Skeletal muscle tissue (tissue), 4 donors: Measurements from ENCODE around the gene GFER. TPM values are rescaled to one million over a fixed set of nuclear protein-coding genes. Genes with fewer than 3 reads are reported as not detected.

Source experiments
- H3K27ac ChIP-seq: one replicate; pipeline ENCODE4 v1.7.0; 2013; ENCODE audit warnings: mild to moderate bottlenecking, low read depth, low read length, inconsistent platforms
- H3K27me3 ChIP-seq, 3 donors: one replicate each; pipeline ENCODE4 v1.7.0; 2013; ENCODE audit warnings: low read length in 3 of 3; ENCODE audit not compliant: control insufficient read depth in 3 of 3, insufficient read depth in 3 of 3
- H3K36me3 ChIP-seq, 3 donors: one replicate each; pipeline ENCODE4 v1.7.0; 2013; ENCODE audit warnings: low read length in 3 of 3; ENCODE audit not compliant: control insufficient read depth in 3 of 3, insufficient read depth in 3 of 3
- H3K4me1 ChIP-seq, 3 donors: one replicate each; pipeline ENCODE4 v1.7.0; 2013; ENCODE audit warnings: low read length in 3 of 3, mild to moderate bottlenecking in 3 of 3; ENCODE audit not compliant: control insufficient read depth in 3 of 3, insufficient read depth in 3 of 3
- H3K4me3 ChIP-seq, 3 donors: one replicate each; pipeline ENCODE4 v1.7.0; 2013; ENCODE audit warnings: low read length in 3 of 3
- H3K9ac ChIP-seq, 3 donors: one replicate each; pipeline ENCODE4 v1.7.0; 2013; ENCODE audit warnings: low read length in 3 of 3, mild to moderate bottlenecking in 3 of 3, moderate library complexity in 2 of 3, low read depth in 1 of 3
- H3K9me3 ChIP-seq, 3 donors: one replicate each; pipeline ENCODE4 v1.7.0; 2013; ENCODE audit warnings: low read length in 3 of 3; ENCODE audit not compliant: control insufficient read depth in 3 of 3
- total RNA-seq: library from RNA; depleted of rRNA; stranded (reverse); fragments of >200 nt; gene quantifications from one replicate; pipeline ENCODE4 v1.2.3, GENCODE V29; 2014
- donor health status: Osteomylitis.

GFER gene
- total RNA-seq, 1 donor from 2014 or later: 4.7 TPM

DNA sequence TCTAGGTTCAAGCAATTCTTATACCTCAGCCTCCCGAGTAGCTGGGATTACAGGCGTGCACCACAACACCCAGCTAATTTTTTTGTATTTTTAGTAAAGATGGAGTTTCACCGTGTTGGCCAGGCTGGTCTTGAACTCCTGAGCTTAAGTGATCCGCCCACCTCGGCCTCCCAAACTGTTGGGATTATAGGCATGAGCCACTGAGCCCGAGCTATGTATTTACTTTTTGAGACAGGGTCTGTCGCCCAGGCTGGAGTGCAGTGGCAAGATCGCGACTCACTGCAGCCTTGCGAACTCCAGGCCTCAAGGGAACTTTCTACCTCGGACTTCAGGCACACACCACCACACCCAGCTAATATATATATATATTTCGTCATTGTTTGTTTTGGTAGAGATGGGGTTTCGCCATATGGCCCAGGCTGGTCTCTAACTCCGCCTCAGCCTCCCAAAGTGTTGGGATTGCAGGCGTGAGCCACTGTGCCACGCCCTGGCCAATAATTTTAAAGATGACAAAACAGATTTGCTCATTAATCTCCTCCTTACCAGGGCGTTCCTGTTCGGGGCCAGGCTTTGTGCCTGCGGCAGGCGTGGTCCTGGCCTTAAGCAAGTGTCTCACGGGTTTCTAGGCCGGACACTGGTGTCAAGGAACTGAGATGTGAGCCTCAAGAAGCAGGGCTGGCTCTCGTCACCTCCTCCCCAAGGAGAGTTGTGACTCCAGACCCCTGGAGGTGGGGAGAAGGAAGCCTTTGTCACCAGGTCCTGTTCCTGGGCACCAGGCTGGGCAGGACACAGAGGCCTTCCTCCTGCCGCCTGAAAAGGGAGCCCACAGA is 31.3 kb downstream of the GFER start:
- peaks cover 10 to 15% (median 10%) of the 10 kb centered on the region in 3 donors for H3K4me1 ChIP-seq
- H3K9ac ChIP-seq: no peak overlapping the region
- no peak overlapping the region for H3K4me3 ChIP-seq
- peaks cover 16 to 20% (median 19%) of the 10 kb centered on the region in 3 donors for H3K27me3 ChIP-seq
- H3K36me3 ChIP-seq: no peaks in the 10 kb centered on the region
- H3K9me3 ChIP-seq: no peaks in the 10 kb centered on the region
- H3K27ac ChIP-seq: no peak overlapping the region

DNA sequence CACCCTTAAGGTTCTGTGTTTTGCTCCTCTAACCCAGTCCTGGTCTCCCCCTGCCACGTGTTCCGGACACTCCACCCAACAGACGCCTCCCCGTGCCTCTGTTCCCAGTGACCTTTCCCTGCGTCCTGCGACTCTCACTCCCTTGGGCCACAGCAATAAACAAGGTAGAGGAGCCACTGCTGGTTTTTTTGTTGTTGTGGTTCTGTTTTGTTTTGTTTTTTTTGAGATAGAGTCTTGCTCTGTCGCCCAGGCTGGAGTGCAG is 31.9 kb downstream of the GFER start:
- Histone ChIP-seq H3K36me3 (no peaks in the 10 kb centered on the region), H3K4me3 (no peak overlapping the region), H3K9ac (no peak overlapping the region), H3K27me3 (peaks cover 21 to 22% (median 22%) of the 10 kb centered on the region in 3 donors), H3K4me1 (peaks cover 6 to 10% (median 6%) of the 10 kb centered on the region in 3 donors), H3K27ac (no peak overlapping the region), H3K9me3 (no peaks in the 10 kb centered on the region)

DNA sequence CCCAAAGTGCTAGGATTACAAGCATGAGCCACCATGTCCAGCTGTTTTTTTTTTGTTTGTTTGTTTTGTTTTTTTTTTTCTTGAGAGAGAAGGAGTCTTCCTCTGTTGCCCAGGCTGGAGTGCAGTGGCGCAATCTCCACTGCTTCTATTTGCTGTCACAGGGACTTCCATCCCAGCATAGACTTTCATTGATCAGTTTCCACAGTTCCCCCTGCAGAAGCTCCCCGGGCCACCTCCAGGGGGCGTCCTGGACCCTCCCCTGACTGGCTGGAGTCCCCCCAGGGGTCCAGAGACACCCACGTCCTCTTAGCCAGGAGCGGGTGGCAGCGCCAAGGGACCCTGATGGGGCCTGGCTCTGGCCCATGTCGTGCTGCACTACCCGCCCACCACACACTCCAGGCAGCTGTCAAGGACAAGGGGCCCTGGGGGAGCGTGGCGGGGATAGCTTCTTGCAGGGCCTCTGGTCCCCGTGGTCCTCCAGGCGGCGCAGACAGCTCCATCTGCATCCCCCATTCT is 32.5 kb downstream of the GFER start:
- no peak overlapping the region for H3K9ac ChIP-seq
- H3K4me3 ChIP-seq: no peak overlapping the region
- peaks cover 21 to 24% (median 23%) of the 10 kb centered on the region in 3 donors for H3K27me3 ChIP-seq
- peaks cover 6 to 10% (median 6%) of the 10 kb centered on the region in 3 donors for H3K4me1 ChIP-seq
- H3K36me3 ChIP-seq: no peaks in the 10 kb centered on the region
- H3K27ac ChIP-seq: no peak overlapping the region
- no peaks in the 10 kb centered on the region for H3K9me3 ChIP-seq

DNA sequence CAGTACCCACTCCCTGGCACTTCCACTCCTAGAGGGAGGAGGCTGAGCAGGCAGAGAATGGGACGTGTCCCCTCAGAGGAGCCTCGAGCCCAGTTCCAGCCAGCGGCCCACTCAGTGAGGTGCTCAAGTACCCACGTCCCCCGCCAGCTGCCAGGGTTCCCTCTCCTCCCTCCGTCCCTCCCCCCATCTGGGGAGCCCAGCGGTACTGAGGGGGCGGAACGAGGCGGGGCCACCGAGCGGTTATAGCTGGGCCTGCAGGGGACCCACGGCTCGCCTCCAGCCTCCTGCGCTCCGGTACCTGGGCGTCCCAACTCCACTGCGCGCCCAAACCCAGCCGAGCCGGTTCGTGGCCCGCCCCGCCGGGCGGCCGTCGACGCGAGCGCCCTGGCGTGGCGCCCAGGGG is 35.5 kb downstream of the GFER start, which contains the start of gene NPW:
Gene NPW (plus strand): TSS at position 268 of the 403 bp plus-strand sequence.
- H3K9me3 ChIP-seq: no peaks in the 10 kb centered on the region
- no peak within 1 kb of the TSS for H3K27ac ChIP-seq
- peaks cover 25 to 27% (median 26%) of the 10 kb centered on the region in 3 donors for H3K27me3 ChIP-seq
- H3K4me1 ChIP-seq: peaks cover 18 to 26% (median 22%) of the 10 kb centered on the region in 3 donors
- H3K36me3 ChIP-seq: no peaks in the 10 kb centered on the region
- H3K4me3 ChIP-seq: no peak within 1 kb of the TSS
- H3K9ac ChIP-seq: no peak within 1 kb of the TSS

DNA sequence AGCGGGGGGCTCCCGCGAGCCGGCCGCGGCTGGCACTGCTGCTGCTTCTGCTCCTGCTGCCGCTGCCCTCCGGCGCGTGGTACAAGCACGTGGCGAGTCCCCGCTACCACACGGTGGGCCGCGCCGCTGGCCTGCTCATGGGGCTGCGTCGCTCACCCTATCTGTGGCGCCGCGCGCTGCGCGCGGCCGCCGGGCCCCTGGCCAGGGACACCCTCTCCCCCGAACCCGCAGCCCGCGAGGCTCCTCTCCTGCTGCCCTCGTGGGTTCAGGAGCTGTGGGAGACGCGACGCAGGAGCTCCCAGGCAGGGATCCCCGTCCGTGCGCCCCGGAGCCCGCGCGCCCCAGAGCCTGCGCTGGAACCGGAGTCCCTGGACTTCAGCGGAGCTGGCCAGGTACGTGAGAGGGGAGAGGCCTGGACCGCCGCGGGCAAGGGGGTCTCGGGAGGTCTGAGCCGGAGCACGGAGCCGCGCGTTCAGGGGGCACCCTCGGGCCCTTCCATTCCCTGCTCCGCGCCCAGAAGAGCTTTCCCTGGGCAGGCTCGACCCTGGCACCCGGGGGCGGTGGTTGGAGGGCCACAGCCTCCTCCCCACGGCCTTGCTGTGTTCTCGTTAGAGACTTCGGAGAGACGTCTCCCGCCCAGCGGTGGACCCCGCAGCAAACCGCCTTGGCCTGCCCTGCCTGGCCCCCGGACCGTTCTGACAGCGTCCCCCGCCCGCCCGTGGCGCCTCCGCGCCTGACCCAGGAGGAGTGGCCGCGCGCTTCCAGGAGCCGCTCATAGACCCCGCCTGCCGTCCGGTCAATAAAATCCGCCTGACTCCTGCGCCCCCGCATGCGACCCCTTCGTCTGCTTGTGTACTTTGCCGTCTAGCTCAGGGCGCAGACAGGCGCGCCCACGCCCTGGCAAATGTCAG is 36.2 kb downstream of the GFER start:
- Histone ChIP-seq H3K9ac (no peak overlapping the region), H3K4me1 (peaks cover 18 to 26% (median 25%) of the 10 kb centered on the region in 3 donors), H3K4me3 (no peak overlapping the region), H3K27me3 (peaks cover 25 to 27% (median 26%) of the 10 kb centered on the region in 3 donors), H3K9me3 (no peaks in the 10 kb centered on the region), H3K27ac (no peak overlapping the region), H3K36me3 (no peaks in the 10 kb centered on the region)

DNA sequence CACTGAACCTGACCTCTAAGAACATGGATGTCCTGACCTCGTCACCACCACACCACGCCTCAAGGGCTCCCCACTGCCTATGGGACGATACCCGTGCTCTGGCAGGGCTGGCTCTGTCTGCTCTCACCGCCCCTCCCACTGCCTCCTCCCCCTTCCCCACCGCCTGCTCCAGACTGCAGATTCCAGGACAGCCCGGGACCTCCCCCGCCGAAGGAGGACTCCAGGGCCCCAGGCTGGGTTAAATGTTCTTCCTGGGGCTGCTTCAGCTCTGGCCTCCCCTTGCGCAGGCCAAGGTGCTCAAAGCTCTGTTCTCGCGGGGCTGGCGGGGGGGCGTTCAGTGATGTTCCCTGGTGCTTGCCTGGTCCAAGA is 38.7 kb downstream of the GFER start:
- peak overlapping the region in 1 of 3 donors; percentile 69 for H3K9ac ChIP-seq

DNA sequence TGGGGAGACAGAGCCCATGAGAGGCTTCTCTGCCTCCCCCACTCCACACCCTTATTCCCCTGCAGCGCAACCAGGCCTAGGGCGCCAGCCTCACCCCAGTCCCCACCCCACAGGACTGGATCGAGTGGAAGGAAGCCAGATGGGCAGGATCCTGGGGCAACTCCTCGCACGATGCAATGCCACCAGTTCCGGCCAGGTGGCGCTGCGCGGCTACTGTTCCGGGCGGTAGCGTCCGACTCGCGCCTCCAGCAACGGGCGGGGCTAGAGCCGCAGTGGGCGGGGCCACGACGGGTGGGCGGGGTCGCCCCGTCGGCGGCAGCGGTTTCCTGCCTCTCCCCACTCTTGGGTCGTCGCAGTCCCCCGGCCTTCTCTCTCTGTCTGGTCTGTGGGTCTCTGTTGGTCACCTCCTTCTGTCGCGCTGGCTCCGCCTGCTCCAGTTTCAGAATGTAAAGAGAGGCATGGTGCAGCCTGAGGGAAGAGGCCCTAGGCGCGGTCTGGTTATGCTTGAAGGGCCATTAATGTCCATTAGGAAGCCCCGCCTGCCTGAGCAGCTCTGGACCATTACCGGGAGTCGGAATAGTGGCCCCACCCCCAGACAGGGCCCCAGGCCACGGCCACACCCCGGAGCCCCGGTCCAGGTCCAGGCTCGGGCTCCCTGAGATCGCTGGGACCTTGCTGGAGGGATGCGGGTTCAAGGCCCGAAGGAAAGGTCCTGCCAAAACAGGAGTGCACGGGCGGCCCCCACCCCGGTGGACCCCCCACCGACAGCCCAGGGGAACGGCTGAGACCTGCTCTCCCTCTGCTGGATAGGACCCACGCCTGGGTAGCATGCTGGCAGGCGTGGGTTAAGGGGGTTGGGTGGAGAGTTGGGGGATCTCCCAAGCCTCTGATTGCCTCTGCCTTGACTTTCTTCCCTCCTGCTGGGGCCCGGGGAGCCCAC is 39.4 kb downstream of the GFER start:
- H3K27me3 ChIP-seq: peaks cover 20 to 28% (median 26%) of the 10 kb centered on the region in 3 donors
- H3K9me3 ChIP-seq: no peaks in the 10 kb centered on the region
- H3K27ac ChIP-seq: peak overlapping the region; percentile 52
- peak overlapping the region; percentile 56 to 72 (median 63) for H3K4me3 ChIP-seq
- H3K36me3 ChIP-seq: no peaks in the 10 kb centered on the region
- peaks cover 31 to 48% (median 44%) of the 10 kb centered on the region in 3 donors for H3K4me1 ChIP-seq
- peak overlapping the region; percentile 15 to 69 (median 43) for H3K9ac ChIP-seq

More for the DNA sequence above, 38.7 kb downstream of the GFER start:
- peaks cover 20 to 30% (median 26%) of the 10 kb centered on the region in 3 donors for H3K27me3 ChIP-seq
- no peak overlapping the region for H3K27ac ChIP-seq
- H3K9me3 ChIP-seq: no peaks in the 10 kb centered on the region
- H3K4me1 ChIP-seq: peaks cover 27 to 41% (median 38%) of the 10 kb centered on the region in 3 donors
- peak overlapping the region; percentile 49 to 63 (median 56) for H3K4me3 ChIP-seq
- no peaks in the 10 kb centered on the region for H3K36me3 ChIP-seq

DNA sequence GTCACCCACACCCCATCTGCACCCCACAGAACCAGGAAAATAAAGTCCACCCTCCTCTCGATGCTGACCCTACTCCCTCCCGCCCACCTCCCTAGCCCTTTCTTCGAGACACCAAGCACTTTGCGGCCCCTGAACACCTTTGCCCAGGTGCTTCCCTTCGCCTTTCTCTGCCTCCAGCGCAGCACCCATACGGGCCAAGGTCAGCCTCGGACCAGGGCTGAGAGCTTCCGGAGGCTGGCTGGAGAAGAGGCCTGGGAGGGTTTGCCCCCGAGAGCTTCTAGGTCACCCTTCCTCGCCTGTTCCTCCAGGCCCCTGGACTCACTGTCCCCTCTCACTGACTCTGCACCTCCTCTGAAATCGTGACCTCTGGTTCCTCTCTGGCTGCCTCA is 40.0 kb downstream of the GFER start:
- H3K4me1 ChIP-seq: peaks cover 33 to 54% (median 46%) of the 10 kb centered on the region in 3 donors
- peak overlapping the region; percentile 52 for H3K27ac ChIP-seq
- peaks cover 18 to 25% (median 23%) of the 10 kb centered on the region in 3 donors for H3K27me3 ChIP-seq
- H3K36me3 ChIP-seq: no peaks in the 10 kb centered on the region
- H3K4me3 ChIP-seq: peak overlapping the region in 1 of 3 donors; percentile 72
- peak overlapping the region in 1 of 3 donors; percentile 64 for H3K9ac ChIP-seq
- no peaks in the 10 kb centered on the region for H3K9me3 ChIP-seq

DNA sequence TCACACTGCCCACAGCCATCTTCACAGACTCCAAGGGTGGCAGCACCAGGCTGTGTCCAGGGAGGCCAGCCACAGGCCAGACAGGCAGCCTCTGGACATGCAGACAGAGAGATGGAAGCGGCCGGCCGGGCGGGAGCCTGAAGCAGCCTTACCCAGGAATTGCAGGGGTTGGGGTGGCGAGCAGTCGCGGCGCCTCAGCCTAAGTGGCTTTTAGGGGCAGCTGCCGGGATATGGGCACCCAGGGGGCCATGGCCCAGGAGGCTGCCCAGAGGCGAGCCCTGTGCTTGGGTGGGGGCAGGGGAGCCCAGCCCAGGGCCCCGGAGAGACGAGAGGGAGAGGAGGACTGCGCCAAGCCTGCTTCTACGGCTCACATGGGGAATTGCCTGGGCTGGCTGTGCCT is 41.3 kb downstream of the GFER start:
- no peaks in the 10 kb centered on the region for H3K9me3 ChIP-seq
- H3K36me3 ChIP-seq: no peaks in the 10 kb centered on the region
- H3K4me1 ChIP-seq: peaks cover 26 to 44% (median 42%) of the 10 kb centered on the region in 3 donors
- no peak overlapping the region for H3K27ac ChIP-seq
- peak overlapping the region in 2 of 3 donors; percentile 4 to 25 for H3K9ac ChIP-seq
- no peak overlapping the region for H3K4me3 ChIP-seq
- H3K27me3 ChIP-seq: peaks cover 5 to 15% (median 10%) of the 10 kb centered on the region in 3 donors
